Measurements from ENCODE around the gene STPG1.

DNA sequence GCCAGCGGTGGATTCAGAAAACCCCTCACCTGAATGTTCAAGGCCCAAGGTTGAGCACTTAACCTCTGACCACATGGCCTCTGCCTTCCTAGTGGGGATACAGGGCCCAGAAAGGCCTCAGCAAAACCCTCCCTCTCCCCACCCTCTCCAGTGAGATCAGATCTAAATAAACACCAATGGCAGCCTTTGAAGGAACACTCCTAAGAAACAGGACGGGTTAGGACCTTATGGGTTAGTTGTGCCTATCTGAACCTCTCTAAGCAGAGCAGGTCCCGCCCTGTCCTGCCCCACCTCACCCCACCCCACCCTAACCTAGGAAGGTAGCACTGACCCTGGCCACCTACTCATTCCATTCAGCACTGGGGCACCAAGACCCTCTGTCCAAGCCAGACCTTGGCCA is 102.3 kb downstream of the STPG1 start:
- TF ChIP-seq, protein P1, sequence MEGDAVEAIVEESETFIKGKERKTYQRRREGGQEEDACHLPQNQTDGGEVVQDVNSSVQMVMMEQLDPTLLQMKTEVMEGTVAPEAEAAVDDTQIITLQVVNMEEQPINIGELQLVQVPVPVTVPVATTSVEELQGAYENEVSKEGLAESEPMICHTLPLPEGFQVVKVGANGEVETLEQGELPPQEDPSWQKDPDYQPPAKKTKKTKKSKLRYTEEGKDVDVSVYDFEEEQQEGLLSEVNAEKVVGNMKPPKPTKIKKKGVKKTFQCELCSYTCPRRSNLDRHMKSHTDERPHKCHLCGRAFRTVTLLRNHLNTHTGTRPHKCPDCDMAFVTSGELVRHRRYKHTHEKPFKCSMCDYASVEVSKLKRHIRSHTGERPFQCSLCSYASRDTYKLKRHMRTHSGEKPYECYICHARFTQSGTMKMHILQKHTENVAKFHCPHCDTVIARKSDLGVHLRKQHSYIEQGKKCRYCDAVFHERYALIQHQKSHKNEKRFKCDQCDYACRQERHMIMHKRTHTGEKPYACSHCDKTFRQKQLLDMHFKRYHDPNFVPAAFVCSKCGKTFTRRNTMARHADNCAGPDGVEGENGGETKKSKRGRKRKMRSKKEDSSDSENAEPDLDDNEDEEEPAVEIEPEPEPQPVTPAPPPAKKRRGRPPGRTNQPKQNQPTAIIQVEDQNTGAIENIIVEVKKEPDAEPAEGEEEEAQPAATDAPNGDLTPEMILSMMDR (IDR thresholded peaks at IDR 0.05; ENCODE audit: insufficient read depth, low read length, poor library complexity, severe bottlenecking), result no peak
- no peak for TF ChIP-seq EZH2phosphoT487 (conservative IDR thresholded peaks at IDR 0.05; ENCODE audit: low read length)

All from SU-DHL-6 (cell line).